Kidney tubule cell (primary cell): ENCODE results near the gene UBTF.

Experiments
- DNase-seq: peaks from one replicate; pipeline ENCODE4 v3.0.0-alpha.2; 2018; ENCODE audit warnings: low spot score

UBTF gene

GRCh38 chr17:44170499-44171201 is 48.8 kb downstream of the UBTF start, which contains the start of gene ASB16:
TSS of gene ASB16 (plus strand) at chr17:44170704. CDS start at chr17:44170790, 86 bp downstream.
- peak; percentile 28 for DNase-seq

DNA sequence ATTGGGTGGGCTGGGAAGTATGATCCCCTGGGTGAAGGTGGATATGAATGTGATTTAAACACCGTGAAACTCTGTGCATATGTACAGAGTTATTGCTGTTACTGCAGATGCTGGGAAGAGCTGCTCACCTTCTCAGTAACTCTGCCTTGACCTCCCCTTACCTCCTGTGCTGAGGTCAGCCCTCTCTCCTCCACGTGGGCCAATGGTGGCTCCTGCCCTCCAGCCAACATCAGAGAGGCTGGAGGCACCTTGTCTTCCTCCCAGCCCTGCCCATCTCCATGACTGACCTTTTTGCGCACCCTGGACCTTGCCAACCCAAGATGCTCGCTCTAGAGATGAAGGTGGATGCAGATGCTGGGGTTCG is 49.4 kb downstream of the UBTF start:
- no peak for DNase-seq

- DNase-seq: no peak
These were observed 52.2 kb downstream of the UBTF start for GRCh38 chr17:44167181-44167861.

GRCh38 chr17:44164476-44164875 is 55.0 kb downstream of the UBTF start:
- DNase-seq: no peak

DNA sequence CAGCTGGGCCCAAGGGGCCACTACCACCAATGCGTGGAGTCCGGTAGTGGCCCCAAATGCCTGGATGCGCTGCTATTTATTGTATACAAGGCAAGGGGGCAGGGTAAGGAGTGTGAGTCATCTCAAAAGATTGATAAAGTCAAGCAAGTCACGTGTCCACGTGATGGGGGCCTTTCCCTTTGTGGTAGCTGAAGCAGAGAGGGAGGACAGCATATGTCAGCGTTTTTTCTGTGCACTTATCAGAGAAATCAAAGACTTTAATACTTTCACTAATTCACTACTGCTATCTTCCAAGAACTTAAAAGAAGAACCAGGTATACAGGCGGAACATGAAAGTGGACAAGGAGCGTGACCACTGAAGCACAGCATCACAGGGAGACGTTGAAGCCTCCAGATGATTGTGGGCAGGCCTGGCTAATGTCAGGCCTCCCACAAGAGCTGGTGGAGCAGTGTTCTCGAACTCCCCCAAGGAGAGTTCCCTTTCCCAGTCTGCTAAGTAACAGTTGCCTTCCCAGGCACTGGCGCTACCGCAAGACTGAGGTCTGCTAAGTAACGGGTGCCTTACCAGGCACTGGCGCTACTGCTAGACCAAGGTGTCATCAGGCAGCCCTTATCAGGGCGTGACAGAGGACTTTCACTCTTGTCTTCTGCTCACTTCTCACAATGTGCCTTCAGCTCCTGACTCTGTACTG is 59.8 kb downstream of the UBTF start:
- DNase-seq: no peak

DNA sequence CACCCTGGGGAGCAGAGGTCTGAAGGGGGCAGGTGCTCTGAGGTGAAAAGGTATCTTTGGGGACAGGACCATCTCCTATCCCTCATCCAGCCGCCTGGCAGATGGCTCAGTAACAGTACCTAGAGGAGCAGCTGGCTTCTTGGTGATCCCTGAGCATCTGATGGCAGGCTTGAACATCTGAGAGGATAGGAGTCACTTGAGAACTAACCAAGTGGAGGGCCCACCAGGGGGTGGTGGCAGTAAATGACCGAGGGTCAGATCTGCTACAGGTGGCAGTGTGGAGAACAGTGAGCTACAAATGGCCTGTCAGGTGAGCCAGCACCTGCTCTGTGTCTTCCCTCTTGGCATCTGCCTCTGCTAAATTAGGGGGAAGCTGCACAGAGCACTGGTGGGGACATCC is 64.0 kb downstream of the UBTF start:
- no peak for DNase-seq
